ENCODE results near the gene KLHDC4. TPM values are rescaled to one million over a fixed set of nuclear protein-coding genes. Genes with fewer than 3 reads are reported as not detected.

KLHDC4 gene
- total and polyA plus RNA-seq, 9 donors, result 16.2 to 35.9 (median 26.2) TPM

GRCh38 chr16:87665193-87665592, 100.6 kb downstream of the KLHDC4 start:
- no peaks in the 10 kb centered on the region for H3K27me3 ChIP-seq
- 77 to 85% (median 82%) methylated on average over 15 of the region's 15 CpGs for WGBS, 3 donors
- H3K4me3 ChIP-seq, result no peak overlapping the region
- no peaks in the 10 kb centered on the region for H3K36me3 ChIP-seq
- DNase-seq, result no peak
- intact Hi-C loops (cut with DNase I), result no loop called here
- no peaks in the 10 kb centered on the region for H3K9me3 ChIP-seq
- TF ChIP-seq POLR2A (IDR thresholded peaks at IDR 0.05) (no peak), EP300 (IDR thresholded peaks at IDR 0.05) (no peak), CTCF (IDR thresholded peaks at IDR 0.05) (no peak)
- no peaks in the 10 kb centered on the region for H3K4me1 ChIP-seq (ENCODE audit: insufficient read depth)
- H3K27ac ChIP-seq, result no peak overlapping the region

GRCh38 chr16:87664792-87665191, 101.0 kb downstream of the KLHDC4 start:
- no peaks in the 10 kb centered on the region for H3K27me3 ChIP-seq
- no peak overlapping the region for H3K4me3 ChIP-seq
- no peaks in the 10 kb centered on the region for H3K9me3 ChIP-seq
- 56 to 71% (median 60%) methylated on average over 11 of the region's 11 CpGs for WGBS, 3 donors
- H3K36me3 ChIP-seq, result no peaks in the 10 kb centered on the region
- no peak for DNase-seq
- TF ChIP-seq POLR2A (IDR thresholded peaks at IDR 0.05) (no peak), CTCF (IDR thresholded peaks at IDR 0.05) (no peak), EP300 (IDR thresholded peaks at IDR 0.05) (no peak)
- no peaks in the 10 kb centered on the region for H3K4me1 ChIP-seq (ENCODE audit: insufficient read depth)
- no peak overlapping the region for H3K27ac ChIP-seq
- intact Hi-C loops (cut with DNase I), result no loop called here

GRCh38 chr16:87662254-87663204, 103.3 kb downstream of the KLHDC4 start:
- Histone ChIP-seq H3K27me3 (no peaks in the 10 kb centered on the region), H3K9me3 (peaks cover 0 to 6% of the 10 kb centered on the region in 2 donors)
- 70 to 74% (median 74%) methylated on average over 24 to 25 of the region's 25 CpGs for WGBS, 3 donors

GRCh38 chr16:87661561-87661960, 104.2 kb downstream of the KLHDC4 start:
- Histone ChIP-seq H3K27me3 (no peaks in the 10 kb centered on the region), H3K36me3 (no peaks in the 10 kb centered on the region), H3K9me3 (peaks cover 0 to 7% of the 10 kb centered on the region in 2 donors), H3K27ac (no peak overlapping the region), H3K4me3 (no peak overlapping the region), H3K4me1 (ENCODE audit: insufficient read depth) (no peaks in the 10 kb centered on the region)
- TF ChIP-seq CTCF (IDR thresholded peaks at IDR 0.05) (no peak), EP300 (IDR thresholded peaks at IDR 0.05) (no peak), POLR2A (IDR thresholded peaks at IDR 0.05) (no peak)
- WGBS, 3 donors, result 7 to 10% (median 9%) methylated on average over 16 of the region's 16 CpGs
- peak in 2 of 5 donors; percentile 57 to 65 for DNase-seq
- intact Hi-C loops (cut with DNase I), result no loop called here

More at GRCh38 chr16:87662254-87663204, 103.3 kb downstream of the KLHDC4 start:
- Histone ChIP-seq H3K4me1 (ENCODE audit: insufficient read depth) (no peaks in the 10 kb centered on the region), H3K36me3 (no peaks in the 10 kb centered on the region), H3K27ac (no peak overlapping the region), H3K4me3 (no peak overlapping the region)
- TF ChIP-seq CTCF (IDR thresholded peaks at IDR 0.05) (no peak), EP300 (IDR thresholded peaks at IDR 0.05) (no peak), POLR2A (IDR thresholded peaks at IDR 0.05) (no peak)
- DNase-seq, result no peak
- intact Hi-C loops (cut with DNase I), result no loop called here
